Ecto neural progenitor cell (in vitro differentiated cells): Measurements from ENCODE around the gene FGGY.
"Not testable (repeated sequence)": the region's sequence is repeated elsewhere in the genome, so short reads cannot be mapped to it uniquely, and the experiment has no call there.

Experiments
- DNase-seq: peaks from one replicate; pipeline ENCODE4 v3.0.0-alpha.2; 2018; ENCODE audit warnings: low spot score

Gene FGGY

DNA sequence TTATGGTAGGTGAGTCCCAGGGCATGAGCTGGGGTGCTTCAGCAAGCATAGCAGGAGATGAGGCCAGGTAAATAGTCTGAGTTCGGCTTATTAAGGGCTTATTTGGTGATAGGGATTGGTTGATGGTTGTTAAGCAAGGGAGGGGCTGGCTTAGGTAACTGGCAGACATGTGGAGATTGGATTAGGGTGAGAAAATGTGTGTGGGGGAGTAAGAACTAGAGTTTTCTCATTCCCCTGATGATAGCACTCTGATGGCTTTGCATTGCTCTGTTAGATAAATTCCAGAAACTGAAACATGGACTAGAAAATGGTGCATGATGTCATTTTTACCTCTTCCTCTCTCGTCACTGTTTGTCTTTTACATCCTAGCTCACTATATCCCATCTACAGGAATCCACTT lies 53.6 kb downstream of the FGGY start:
- no peak for DNase-seq

DNA sequence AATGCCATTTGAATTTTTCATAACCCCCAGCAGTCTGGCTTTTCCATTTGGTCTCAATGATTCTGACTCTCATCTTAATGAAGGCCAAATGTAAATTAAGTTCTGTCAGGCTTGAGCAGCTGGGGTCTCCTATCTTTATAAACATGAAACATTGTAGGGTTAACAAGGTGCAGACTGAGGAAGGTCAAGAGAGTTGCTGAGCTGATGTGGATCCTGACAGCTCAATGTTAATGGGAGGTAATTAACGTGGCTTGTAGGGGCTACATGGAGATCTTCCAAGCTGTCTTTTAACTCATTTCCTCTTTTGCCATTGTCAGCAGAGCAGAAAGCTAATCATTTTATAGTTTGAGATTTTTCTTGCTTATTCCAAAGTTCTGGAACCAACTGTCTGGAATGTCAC lies 55.2 kb downstream of the FGGY start:
- DNase-seq = no peak

DNA sequence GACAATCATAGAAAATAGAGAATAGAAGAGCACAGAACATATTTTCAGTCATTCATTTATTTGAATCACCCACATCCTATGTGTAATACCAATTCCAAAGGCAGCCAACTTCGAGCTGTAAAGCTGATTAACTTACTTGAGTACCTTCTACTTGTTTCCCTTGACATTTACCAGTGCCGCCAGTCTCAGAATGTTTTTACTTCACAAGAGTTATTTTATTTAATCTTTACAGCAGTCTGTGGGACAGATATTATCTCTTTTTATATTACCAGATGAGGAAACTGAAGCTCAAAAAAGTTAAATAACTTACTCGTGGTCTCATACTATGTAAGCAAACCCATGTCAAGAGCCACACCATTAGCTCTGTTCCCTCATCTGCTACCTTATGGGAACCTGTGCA lies 56.6 kb downstream of the FGGY start:
- no peak for DNase-seq

DNA sequence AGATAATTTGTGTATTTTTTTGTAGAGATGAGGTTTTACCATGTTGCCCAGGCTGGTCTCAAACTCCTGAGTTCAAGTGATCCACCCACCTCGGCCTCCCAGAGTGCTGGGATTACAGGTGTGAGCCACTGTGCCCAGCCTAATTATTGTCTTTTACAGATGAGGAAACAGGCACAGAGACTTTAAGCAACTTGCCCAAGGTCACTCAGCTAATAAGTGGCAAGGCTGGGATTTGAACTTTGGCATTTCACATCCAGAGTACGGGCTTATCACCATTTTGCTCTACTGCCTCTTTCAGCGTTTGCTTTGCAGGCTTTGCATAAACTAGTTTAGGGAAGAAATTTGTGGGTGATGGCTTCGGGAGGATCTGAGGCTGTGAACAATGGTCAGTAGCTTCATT lies 57.3 kb downstream of the FGGY start:
- DNase-seq = not testable (repeated sequence)

DNA sequence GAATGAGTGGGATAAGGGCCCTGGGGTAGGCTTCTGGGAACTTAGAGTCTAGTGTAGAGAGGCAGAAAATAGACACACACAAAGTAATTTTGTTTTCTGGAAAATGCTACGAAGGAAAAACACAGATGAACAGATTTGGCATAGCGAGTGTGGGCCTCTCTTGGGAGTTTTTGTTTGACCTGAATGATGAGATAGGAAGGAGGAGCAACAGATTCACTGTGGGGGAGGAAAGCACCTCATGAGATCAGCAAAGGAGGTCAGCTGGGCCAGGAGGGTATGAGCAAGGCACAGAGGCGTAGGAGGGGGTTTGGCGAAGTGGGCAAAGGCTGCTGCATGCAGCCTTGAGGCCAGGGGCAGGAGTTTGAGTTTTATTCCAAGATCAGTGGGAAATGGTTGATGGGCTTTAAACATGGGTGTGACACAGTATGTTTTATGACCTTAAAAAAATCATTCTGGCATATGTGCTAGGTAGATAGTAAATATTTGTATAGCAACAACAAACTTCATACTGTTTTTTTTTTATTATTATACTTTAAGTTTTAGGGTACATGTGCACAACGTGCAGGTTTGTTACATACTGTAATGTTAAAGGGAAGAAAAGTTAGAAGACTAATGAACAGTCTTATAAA lies 57.9 kb downstream of the FGGY start:
- DNase-seq = no peak

DNA sequence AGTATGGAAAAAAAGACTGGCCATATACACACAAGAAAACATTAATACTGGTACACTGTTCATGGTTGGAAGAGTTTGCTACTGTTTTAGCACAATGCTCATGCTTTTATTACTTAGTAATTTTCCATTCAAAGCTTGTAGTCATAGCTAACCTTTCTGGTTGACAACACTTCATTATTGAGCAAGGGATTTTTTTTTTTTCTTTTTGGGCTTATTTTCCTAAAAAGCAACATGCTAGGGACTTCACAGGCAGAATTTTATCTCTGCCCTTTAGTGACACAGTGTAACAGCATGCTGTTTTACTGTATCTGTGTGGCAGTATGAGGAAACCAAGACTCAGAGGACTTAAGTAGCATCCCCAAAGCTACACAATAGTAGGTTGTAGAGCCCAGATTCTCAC lies 58.5 kb downstream of the FGGY start:
- no peak for DNase-seq

DNA sequence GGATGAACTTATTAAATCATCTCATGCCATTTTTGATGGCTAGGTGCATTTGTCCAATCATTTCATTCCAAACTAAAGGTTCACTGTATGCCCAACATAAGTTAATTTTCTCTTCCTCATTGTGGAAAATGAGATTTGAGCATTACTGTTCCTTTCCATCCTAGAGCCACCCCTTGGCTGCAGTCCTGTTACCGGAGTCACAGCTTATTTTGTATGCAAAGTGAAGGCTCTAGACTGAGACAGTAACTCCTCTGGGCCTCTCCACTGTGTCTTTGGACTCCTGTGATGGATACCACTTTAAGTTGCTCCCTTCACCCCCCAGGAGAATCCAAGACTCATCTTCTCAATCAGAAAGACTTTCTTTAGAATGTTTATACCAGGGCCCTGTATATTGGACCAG lies 59.7 kb downstream of the FGGY start:
- no peak for DNase-seq

DNA sequence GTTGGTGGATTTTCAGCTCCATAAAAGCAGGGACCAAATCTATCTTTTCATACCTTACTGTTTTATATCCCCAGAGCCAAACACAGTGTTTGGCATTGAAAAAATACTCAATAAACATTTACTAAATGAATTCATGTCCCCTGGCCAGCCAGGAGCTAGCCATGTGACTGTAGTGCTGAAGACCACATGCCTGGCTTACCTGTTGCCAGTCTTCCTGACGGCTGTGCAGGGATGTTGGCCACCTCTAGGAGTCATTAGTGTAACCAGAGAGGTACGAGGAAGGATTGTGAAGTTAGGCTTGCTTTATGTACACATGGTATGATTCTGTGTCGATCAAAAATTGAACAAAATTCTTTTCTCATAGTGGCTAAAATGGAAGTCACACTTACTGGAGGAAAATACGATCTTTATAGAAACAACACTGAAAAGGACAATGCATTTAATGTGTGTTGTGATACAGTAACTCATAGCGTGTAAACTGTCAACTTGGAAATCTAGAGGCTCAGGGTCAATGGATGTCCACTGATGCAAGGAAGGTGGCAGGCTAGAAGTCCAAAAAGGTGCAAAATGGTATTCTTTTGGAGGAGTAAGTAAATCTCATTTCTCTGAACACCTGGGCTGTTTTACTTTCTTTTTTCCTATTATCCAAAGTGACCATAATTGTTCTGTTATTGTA lies 60.9 kb downstream of the FGGY start:
- no peak for DNase-seq

DNA sequence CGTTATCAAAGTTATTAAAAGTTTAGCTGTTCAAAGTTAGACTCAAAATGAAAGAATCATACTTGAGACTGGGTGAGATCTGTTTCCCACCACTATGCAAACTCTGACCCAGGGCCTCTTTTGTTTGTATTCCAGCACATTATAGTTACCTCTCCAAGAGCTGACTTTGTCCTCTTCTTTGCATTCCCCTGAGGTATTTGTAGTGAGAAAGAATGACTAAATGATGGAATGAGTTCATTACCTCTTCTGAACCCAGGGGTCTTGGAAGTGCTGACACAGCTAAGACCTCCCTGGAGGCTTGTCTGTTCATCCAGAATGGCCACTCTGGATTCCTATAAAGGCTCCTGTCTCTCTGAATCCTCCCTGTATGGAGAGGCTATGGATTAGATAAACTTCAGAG lies 62.4 kb downstream of the FGGY start:
- no peak for DNase-seq

DNA sequence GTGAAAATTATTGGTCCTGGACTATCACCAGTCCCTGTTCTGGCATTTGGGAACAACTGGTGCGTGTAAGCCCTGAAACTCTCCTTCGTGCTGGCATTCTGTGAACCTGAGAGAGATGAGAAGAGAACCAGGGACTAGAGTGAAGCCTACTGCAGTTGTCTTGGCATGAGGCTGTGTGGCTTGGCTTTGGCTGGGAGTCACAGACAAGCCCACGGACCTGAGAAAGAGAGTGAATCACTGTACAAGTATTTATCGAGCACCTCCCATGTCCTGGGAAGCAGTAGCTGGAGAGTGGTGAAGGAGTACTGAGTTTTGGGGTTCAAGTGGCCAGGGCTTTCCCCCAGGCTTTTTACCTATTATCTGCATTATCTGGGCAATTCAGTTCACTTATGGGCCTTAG lies 63.3 kb downstream of the FGGY start:
- no peak for DNase-seq

DNA sequence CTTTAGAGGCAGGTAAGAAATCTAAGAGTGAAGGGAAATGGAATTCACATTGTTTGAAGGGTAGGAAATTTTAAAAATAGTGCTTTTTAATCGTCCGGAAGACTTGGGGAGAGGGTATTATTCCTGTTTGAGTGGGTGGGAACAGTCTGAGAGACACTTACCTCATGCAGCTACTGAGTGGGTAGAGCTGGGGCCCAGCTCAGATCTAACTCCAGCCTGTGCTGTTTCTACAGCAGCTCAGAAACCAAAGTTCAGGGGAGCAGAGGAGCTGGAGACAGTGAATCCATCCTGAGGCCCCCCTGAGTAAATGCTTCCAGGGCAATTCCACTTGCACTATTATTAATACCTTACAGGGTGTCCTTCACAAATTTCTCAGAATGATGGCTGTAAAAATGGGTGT lies 63.8 kb downstream of the FGGY start:
- DNase-seq = no peak

DNA sequence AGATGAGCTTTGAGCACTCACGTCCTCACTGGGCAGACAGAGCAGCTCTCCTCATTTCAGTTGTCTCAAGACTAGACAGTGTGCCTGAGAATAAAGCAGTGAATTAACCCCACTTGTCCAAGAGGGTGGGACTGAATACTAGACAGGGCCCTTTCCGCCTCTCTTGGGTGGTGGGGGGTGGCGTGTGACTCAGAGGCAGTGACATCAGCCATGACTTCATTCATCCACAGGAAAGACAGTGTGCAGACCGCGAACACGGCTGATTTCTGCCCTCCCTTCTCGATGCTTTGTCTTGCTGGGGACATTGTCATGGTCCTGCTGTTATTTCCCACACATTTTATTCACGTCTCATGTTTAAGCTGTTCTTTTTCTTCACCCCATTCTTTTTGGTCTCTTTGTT lies 64.9 kb downstream of the FGGY start:
- no peak for DNase-seq

DNA sequence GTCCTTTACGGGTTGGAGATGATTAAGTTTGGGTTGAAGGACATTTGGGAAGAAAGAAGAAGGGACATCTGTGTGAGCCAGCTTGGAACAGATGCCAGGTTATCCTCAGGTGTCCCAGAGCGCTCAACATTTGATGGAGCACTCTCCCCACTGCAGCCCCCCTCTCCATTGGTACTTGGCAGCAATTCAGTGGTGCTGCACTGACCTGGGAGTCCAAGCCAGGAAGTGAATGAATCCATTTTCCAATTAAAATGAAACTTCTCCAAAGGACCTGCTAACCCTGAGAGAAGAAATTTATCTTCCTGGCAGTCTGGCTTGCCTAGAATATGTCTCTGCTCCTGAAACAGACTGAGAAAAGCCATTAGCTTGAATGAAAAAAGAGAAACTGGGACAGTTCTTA lies 67.1 kb downstream of the FGGY start:
- no peak for DNase-seq

DNA sequence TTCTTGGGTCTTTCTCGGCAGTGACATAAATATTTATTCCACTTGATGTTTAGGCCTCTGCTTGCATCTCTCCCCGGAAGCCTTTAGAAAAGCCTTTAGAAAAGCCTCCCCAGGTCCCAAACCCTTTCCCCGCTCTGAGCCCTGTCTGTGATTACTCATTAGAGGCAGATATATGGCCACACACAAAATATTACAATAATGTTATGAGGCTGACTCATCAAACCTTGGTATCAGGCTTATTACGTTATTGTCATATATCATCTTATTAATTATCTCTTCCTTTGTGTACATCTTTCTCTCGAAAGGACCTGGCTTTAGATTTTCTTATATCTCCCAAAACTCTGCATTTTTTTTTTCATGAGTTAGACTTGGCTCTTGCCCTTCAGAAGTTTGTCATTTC lies 69.5 kb downstream of the FGGY start:
- no peak for DNase-seq

DNA sequence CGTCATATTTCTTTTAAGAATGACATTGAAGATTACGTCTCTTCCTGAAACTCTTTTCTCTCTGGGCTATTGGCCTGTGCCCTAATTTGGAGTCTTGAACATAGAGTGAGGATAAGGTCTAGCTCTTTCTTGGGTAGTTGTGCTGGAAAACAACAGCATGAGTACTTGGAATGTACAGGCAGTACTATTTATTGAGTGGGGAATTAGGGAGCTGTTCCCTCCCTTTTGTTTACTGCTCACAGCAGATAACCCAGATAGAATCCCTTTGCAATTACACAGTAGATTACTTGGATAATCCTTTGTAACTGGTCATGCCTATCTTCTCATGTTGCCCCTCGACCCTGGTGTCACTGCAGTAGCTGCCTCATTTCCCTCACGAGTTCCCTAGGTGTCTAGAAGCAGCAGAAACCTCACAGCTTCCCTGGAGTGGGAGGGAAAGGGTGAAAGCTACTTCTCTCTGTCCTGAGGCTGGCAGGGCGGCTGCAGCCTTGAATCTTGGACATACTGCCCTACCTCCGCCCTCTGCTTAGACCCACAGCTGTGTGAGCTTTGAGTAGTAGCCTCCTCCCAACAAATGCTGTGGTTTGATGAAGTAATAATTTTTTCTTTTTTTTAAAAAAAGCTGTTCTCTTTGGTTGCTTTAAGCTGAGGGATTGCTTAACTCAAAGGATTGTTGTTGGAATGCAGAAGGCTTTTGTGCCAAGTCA lies 70.6 kb downstream of the FGGY start:
- DNase-seq = peak; percentile 49

DNA sequence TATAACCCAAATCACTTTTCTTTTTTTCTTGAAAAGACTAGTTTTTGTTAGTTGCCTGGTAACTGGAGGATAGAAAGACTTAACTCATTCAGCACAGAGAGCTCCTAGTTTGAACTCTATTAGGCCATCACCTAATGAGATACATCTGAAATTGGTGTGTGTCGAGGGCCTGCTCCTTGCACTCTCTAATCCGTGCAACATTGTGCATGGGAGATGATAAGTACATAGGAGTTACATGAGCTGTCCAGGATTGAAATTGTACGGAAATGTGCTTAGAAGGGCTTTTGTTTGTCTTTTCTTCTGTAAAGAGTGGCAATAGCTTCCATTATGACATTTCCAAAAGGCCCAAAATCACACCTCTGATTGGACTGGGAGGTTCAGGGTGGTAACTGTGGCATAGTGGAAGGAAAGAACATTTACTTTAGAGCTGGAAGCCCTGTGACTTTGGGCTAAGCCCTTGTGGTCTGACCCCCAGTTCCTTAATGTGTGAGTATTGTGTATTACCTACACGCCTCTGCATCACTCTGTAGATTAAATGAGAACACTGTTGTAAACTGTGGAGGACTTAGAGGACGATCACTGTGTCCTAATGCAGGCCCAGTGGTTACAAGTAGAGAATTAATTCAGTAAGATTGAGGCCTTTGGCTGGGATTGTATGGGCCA lies 71.2 kb downstream of the FGGY start:
- DNase-seq = no peak

DNA sequence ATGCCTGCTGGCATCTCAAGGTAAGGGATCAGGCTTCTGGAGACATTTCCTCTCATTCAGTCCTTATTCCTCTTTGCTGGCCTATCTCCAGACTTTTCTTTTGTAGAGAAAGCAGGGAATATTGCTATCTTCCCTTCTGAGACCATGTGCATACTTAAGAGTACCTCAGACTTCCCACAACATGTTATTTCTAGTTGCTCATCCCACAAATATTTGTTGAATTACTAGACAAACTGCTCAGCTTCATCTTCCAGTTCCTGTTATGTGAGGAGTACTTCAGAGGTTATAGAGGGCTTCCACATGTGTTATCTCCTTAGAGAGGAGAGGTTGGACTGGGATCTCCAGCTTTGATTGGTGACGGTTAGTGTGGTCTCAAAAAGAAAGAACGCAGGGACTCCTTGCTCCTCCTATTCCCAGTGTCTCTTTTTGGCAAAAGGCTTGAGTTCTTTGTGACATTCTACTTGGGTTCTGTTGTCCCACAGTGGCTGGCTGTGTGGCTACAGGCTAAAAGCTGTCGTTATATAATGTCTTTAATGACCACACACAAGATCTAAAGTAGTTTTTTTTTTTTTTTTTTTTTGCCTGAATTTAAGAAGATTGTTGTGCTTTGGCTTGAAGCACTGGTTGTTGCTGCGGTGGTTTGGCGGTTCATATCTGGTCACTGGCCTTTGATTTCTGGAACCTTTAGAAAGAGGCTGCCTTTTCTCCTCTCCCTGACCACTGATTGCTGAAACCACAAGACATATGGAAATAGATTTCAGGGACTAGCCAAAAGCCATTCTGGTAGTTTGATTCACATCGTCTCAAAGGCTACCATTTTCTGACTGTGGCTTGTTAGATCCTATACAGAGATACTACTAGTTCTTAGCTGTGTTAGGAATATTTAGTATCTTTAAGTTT lies 78.7 kb downstream of the FGGY start:
- no peak for DNase-seq

DNA sequence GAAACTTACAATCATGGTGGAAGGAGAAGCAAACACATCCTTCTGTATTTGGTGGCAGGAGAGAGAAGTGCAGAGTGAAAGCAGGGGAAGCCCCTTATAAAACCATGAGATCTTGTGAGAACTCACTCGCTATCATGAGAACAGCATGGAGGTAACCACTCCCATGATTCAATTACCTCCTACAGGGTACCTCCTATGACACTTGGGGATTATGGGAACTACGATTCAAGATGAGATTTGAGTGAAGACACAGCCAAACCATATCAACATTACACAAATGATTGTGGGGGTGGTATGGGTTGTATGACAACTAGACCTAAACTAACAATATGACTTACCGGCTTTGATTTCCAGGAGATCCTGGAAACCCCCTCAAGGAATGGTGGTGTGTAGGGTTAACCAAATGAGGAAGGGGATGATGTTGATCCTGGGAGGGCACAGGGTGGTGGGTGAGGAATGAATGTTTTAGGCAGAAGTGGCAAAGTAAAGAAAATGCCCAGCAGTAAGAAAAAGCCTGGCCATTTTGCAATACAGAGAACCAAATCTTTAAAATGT lies 80.5 kb downstream of the FGGY start:
- no peak for DNase-seq

DNA sequence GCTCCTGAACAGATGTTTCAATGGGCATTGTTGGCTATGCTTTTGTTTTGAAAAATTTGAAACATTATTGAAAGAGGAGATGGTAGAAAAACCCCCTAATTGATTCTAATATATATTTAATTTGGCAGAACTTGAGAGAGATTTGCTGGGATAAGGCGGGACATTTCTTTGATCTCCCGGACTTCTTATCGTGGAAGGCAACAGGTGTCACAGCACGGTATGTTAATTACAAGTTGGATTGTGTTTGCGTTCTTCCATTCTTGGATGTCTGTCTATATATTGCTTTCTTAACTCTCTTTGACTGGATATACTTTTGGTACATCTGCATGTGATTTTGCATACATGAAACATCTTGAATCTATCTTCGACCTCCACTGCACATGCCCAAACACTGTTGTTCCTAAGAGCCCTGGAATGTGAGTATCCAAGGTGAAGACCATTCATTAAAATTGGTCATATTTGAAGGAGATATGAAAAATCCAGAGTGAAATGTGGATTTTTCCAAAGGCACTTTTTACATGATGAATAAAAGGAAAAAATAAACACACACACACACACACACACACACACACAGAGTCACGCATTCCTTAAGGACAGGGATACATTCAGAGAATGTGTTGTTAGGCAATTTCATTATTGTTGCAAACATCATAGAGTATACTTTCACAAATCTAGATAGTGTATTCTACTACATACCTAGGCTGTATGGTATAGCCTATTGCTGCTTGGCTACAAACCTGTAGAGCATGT lies 81.9 kb downstream of the FGGY start:
- no peak for DNase-seq

DNA sequence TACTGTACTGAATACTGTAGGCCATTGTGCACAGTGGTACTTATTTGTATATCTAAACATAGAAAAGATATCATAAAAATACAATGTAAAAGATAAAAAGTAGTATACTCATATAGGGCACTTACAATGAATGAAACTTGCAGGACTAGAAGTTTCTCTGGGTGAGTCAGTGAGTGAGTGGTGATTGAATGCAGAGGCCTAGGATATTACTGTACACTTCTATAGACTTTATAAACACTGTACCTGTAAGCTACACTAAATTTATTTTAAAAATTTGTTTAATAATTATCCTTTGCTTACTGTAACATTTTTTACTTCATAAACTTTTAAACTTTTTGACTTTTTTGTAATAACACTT lies 82.5 kb downstream of the FGGY start:
- DNase-seq = no peak

DNA sequence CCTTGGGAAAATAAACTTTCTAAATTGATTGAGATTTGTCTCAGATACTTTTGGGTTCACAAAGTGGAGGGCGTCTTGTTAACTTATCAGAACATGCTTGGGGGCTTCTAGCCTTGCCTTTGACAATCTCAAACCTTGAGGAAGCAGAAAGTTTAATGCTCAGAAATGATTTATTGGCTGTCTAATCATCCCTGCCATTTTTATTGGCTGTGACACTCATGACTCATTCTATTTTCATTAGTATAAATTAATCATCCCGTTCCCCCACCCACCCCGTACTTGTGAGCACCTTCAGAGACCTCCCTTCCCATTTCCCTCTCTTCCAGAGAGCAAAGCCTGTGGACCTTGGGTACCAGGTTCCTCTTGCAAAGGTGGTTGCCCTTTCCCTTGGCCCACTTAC lies 87.1 kb downstream of the FGGY start:
- no peak for DNase-seq
